AG09309 (cell line): ENCODE measurements around the gene HAUS7.
A peak's percentile ranks its signal among the peaks of the same experiment; 100 is the strongest.

Experiments
- DNase-seq: peaks from one replicate; pipeline ENCODE4 v3.0.0-alpha.2; 2010; ENCODE audit warnings: low read depth
- H3K4me3 ChIP-seq: 2 replicates; pipeline ENCODE4 v1.5.1; 2011; ENCODE audit warnings: mild to moderate bottlenecking, low read depth, low read length, moderate library complexity; ENCODE audit not compliant: control insufficient read depth
- TF ChIP-seq, protein P1 (sequence below): IDR thresholded peaks from 2 replicates; pipeline ENCODE4 v1.5.1; 2011; ENCODE audit warnings: mild to moderate bottlenecking, low read depth, low read length, inconsistent platforms; ENCODE audit not compliant: insufficient read depth, control insufficient read depth; ENCODE audit errors: missing control alignments

Gene HAUS7

DNA sequence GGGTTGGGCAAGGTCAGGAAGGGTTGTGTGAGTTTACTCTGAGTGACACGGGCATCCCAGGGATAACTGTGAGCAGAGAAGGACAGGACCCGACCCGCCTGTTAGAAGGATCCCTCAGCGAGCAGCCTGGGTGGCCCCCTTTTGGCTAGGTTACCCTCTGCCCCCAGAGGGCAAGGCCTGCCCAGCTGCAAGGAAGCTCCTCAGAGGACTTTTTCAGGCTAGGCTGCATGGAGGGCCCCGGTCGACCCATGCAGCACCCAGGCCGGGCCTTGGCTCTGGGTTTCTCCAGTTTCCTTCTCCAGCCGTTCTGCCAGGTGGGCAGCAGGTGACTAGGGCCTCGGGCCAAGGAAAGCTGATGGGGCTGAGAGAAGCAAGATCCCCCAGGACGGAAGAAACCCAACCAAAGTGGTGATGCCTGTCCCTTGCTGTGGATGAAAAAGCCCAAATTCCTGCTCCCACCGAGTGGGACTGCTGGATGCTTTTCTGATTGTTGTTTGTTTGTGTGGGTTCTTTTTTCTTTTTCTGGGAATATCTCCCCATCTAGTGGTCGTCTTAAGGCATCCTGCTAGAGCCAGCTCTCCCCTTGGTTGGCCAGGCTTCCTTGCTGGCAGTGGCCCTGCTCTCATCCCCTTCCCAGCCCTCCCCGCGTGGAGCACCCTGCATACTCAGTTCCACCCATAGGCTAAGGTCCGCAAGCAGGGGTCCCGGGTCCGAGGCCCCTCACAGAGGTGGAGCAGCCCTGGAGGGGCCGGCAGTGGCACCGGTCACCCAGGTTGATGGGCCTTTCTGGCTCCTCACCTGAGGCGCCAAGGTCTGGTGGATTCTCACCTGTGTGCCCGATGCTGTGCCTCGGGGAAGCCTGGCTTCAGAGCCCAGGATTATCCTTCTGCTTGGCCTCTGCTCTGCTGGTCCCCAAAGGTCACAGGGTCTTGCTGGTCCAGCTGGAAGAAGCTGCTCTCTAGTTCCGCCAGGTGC, 57.3 kb downstream of the HAUS7 start:
- DNase-seq: no peak
- no peak overlapping the region for H3K4me3 ChIP-seq
- TF ChIP-seq, protein P1, sequence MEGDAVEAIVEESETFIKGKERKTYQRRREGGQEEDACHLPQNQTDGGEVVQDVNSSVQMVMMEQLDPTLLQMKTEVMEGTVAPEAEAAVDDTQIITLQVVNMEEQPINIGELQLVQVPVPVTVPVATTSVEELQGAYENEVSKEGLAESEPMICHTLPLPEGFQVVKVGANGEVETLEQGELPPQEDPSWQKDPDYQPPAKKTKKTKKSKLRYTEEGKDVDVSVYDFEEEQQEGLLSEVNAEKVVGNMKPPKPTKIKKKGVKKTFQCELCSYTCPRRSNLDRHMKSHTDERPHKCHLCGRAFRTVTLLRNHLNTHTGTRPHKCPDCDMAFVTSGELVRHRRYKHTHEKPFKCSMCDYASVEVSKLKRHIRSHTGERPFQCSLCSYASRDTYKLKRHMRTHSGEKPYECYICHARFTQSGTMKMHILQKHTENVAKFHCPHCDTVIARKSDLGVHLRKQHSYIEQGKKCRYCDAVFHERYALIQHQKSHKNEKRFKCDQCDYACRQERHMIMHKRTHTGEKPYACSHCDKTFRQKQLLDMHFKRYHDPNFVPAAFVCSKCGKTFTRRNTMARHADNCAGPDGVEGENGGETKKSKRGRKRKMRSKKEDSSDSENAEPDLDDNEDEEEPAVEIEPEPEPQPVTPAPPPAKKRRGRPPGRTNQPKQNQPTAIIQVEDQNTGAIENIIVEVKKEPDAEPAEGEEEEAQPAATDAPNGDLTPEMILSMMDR: no peak

DNA sequence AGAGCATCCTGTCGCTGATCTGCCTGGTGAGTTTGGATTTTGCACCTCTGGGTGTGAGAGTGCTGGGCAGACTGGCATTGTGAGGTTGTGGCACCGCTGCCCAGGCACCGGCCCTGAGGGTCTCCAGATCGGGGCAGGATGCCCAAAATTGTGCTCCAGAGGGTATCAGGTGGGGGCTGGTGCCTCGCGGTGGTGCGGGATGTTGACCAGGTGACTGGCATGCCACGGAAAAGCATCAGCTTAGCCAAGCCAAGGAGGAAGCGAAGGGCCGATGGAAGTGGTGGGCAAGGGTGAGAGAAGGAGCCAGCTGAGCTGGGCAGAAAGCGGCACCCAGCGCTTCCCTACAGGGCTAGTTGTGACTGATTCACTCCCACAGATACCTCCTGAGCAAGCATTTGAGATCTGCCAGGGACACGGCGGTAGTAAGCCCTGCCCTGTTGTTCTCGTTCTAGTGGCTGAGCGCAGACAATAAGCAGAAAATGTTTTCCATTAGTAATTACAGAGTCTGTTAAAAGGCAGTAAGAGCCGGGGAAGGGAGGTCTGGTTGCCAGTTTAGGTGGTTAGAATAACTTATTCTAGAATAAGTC, 58.3 kb downstream of the HAUS7 start:
- no peak overlapping the region; the same call in 1 of the 2 replicates for H3K4me3 ChIP-seq
- no peak for DNase-seq

DNA sequence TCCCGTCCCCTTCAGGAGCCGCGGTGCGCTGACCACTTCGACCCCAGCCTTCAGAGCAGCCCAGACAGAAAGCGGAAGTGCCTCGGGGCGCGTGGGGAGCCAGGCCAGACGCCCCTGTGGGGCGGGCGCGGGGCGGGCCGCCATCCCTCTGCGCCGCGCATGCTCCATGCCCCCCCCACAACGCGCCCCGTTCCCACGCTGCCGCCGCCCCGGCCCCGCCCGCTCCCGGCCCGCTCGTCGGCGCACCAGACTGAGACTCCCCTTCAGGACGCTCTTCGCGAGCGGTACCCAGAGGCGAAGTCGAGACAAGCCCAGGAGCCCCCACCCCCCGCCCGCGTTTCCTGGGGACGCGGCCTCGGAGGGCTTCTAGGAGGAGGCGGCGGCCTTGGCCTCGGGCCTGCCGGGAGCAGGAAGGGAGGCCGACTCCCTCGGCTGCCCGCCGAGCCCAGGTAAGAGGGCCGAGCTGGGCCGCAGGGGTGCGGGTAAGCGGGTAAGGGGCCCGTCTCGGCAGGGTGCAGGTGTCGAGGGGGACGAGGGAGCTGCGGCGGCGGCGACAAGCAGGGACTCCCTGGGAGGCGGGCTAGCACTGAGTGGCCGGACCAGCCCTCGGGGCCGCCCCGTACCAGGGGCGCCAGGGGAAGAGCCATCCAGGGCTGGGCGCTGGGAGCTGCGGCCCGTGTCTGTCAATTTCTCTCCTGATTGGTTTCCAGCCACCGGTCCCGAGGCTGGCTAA, 59.0 kb downstream of the HAUS7 start, which contains the start of gene ZFP92:
Gene ZFP92 (plus strand): TSS at position 218 of the 733 bp plus-strand sequence. CDS start 6,851 bp downstream, outside the sequence.
- TF ChIP-seq, protein P1: no peak
- DNase-seq: no peak
- H3K4me3 ChIP-seq: peak within 1 kb of the TSS; percentile 32

More for the DNA sequence above, 58.3 kb downstream of the HAUS7 start:
- TF ChIP-seq, protein P1: no peak

DNA sequence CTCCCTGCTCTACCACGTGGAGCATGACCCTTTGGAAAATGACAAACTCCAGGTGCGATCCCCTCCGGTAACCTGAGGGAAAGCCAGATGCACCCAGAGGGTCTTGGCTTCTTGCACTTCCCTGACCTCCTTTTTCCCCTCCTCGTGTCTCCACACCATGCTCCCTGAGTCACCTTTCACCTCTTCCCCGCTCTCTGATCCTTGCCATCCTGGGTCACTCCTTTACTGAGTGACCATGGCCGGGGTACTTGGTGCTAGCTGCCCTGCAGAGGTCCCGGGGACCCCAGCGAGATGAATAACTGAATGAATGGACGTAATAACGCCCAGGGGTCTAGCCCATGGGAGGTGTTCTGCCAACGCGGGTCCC, 59.5 kb downstream of the HAUS7 start:
- DNase-seq: no peak
- no peak overlapping the region for H3K4me3 ChIP-seq
- TF ChIP-seq, protein P1: no peak

DNA sequence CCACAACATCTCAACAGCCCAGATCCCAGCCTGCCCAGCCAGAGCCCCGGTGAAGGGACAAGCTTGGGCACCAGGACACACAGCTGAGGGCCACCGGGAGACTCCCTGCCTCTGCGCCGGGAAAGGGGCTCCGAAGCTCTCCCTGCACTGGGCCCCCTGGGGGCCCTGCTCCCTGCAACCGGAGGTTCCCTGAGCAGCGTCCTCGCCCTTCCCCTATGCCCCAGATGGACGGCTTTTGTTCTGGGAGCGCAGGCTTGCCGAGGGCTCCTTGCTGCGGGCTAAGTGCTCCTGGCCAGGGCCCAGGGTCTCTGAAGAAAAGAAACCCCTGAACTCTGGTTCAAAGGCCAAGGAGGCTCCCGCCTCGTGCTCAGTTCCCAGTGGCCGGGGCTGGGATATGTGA, 60.0 kb downstream of the HAUS7 start:
- TF ChIP-seq, protein P1: no peak
- no peak overlapping the region for H3K4me3 ChIP-seq
- DNase-seq: no peak

DNA sequence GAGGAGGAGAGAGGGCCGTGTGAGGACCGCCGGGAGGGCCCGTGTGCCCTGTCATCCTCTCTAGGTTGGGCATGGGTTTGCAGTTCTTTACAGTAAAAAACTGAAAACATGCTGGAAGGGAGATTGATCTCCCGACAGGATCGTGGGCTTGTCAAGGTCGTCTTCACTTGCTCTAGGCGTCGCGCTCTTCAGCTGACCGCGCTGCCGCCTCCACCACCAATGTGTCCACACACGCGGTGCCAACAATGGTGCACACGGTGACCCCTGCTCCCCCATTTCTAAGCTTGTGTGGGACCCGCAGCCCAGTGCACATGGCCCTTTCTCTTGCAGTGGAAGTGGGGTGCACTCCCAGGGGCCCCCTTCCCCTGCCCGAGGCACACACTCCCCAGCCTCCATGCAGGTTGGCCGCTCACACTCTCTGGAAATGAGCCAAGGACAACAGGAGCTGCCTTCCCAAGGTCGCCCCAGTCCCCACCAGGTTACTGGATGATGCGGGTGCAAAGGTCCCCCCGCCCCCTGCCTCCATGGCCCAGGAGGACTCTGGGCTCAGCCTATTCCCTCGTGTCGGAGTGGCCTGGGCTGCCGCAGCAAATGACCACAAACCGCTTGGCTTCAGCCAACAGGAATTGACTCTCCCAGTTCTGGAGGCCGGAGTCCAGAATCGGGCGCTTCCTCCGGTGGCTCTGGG, 60.8 kb downstream of the HAUS7 start:
- no peak for DNase-seq
- TF ChIP-seq, protein P1: no peak
- H3K4me3 ChIP-seq: no peak overlapping the region
